SK-N-SH (cell line): ENCODE data around the gene IFNAR1. TPM values are rescaled to one million over a fixed set of nuclear protein-coding genes. Genes with fewer than 3 reads are reported as not detected.

ENCODE experiments used
- CTCF ChIA-PET: fragments of 300-600, 350-600 bp; formaldehyde crosslinking; extraction: SDS; loops from one replicate; lab custom pipeline; 2021; lab: Yijun Ruan, JAX
- POLR2A ChIA-PET: fragments of 350-600 bp; sonication (Branson Sonifier 250); formaldehyde crosslinking; extraction: SDS; loops from one replicate; lab custom pipeline; 2020; ENCODE audit warnings: antibody characterized with exemption, inconsistent platforms; lab: Yijun Ruan, JAX
- DNase-seq: peaks from one replicate; pipeline ENCODE4 v3.0.0; 2012
- H2AFZ ChIP-seq: fragments of 200-600 bp; sonication (generic); 2 replicates; pipeline ENCODE4 v1.8.1; 2016; ENCODE audit warnings: antibody characterized with exemption, mild to moderate bottlenecking, low read depth
- H3F3A ChIP-seq: fragments of 200-600 bp; sonication (generic); replicated peaks from 2 replicates; pipeline ENCODE3; 2016; ENCODE audit warnings: antibody characterized with exemption, mild to moderate bottlenecking; ENCODE audit not compliant: insufficient read depth
- H3K27ac ChIP-seq, 2 experiments: fragments of 200-500 bp in 1 of 2; fragments of 200-600 bp in 1 of 2; sonication (Bioruptor generic) in 1 of 2; sonication (generic), shearing (Covaris generic) in 1 of 2; 2 replicates each; pipeline versions ENCODE4 v1.5.1 to v1.6.1; 2014 to 2016; ENCODE audit warnings: low read depth in 2 of 2, inconsistent platforms in 1 of 2, low read length in 1 of 2, mild to moderate bottlenecking in 1 of 2, mixed read lengths in 1 of 2
- H3K27me3 ChIP-seq: fragments of 200-600 bp; sonication (generic), shearing (Covaris generic); 2 replicates; pipeline ENCODE4 v1.6.1; 2016; ENCODE audit warnings: mixed run types; ENCODE audit not compliant: insufficient read depth
- H3K36me3 ChIP-seq, 2 experiments: fragments of 200-500 bp in 1 of 2; fragments of 200-600 bp in 1 of 2; sonication (Bioruptor generic) in 1 of 2; sonication (generic) in 1 of 2; replicated peaks in 1 of 2; 2 replicates each; pipeline versions ENCODE3 to v1.5.1; 2014 to 2016; ENCODE audit warnings: low read length in 1 of 2, mild to moderate bottlenecking in 1 of 2; ENCODE audit not compliant: insufficient read depth in 2 of 2, control insufficient read depth in 1 of 2
- H3K4me1 ChIP-seq, 2 experiments: fragments of 200-500 bp in 1 of 2; fragments of 200-600 bp in 1 of 2; sonication (Bioruptor generic) in 1 of 2; sonication (generic), shearing (Covaris generic) in 1 of 2; 2 replicates each; pipeline versions ENCODE4 v1.5.1 to v1.6.1; 2014 to 2016; ENCODE audit warnings: low read depth in 1 of 2, low read length in 1 of 2, mixed run types in 1 of 2; ENCODE audit not compliant: insufficient read depth in 2 of 2, control insufficient read depth in 1 of 2
- H3K4me2 ChIP-seq: fragments of 200-600 bp; sonication (generic), shearing (Covaris generic); 2 replicates; pipeline ENCODE4 v1.6.1; 2017; ENCODE audit warnings: mixed run types
- H3K4me3 ChIP-seq, 2 experiments: fragments of 200-500 bp in 1 of 2; fragments of 200-600 bp in 1 of 2; sonication (Bioruptor generic) in 1 of 2; sonication (generic), shearing (Covaris generic) in 1 of 2; 2 replicates each; pipeline versions ENCODE4 v1.5.1 to v1.8.1; 2014 to 2016; ENCODE audit warnings: low read depth in 2 of 2, inconsistent platforms in 1 of 2, low read length in 1 of 2, mild to moderate bottlenecking in 1 of 2, mixed read lengths in 1 of 2, moderate library complexity in 1 of 2
- H3K79me2 ChIP-seq: fragments of 200-600 bp; sonication (generic); 2 replicates; pipeline ENCODE4 v1.8.1; 2017; ENCODE audit warnings: mild to moderate bottlenecking; ENCODE audit not compliant: insufficient read depth
- H3K9ac ChIP-seq: fragments of 200-600 bp; sonication (generic); 2 replicates; pipeline ENCODE4 v1.6.1; 2017; ENCODE audit warnings: mixed run types
- H3K9me2 ChIP-seq: fragments of 200-600 bp; sonication (generic); 2 replicates; pipeline ENCODE4 v1.6.1; 2017; ENCODE audit warnings: mixed run types
- H3K9me3 ChIP-seq: fragments of 200-600 bp; sonication (generic); 2 replicates; pipeline ENCODE4 v1.6.1; 2017; ENCODE audit warnings: mixed run types, mild to moderate bottlenecking, moderate library complexity
- H4K20me1 ChIP-seq: fragments of 200-600 bp; sonication (generic); 2 replicates; pipeline ENCODE4 v1.6.1; 2017; ENCODE audit warnings: mild to moderate bottlenecking, mixed run types; ENCODE audit not compliant: insufficient read depth
- EP300 ChIP-seq, 2 experiments: IDR thresholded peaks; 2 replicates each; pipeline versions ENCODE4 v1.4.0 to v1.6.1; 2012; ENCODE audit warnings: borderline replicate concordance in 1 of 2, low read depth in 1 of 2, low read length in 1 of 2
- FOXJ3 ChIP-seq: sonication (generic); formaldehyde crosslinking; IDR thresholded peaks from 2 replicates; pipeline ENCODE4 v1.5.1; 2020; ENCODE audit warnings: mild to moderate bottlenecking, missing genetic modification reagents
- JUND ChIP-seq: IDR thresholded peaks from 2 replicates; pipeline ENCODE4 v1.4.0; 2012
- NRF1 ChIP-seq: IDR thresholded peaks from 2 replicates; pipeline ENCODE4 v1.6.1; 2012; ENCODE audit warnings: low read depth, mild to moderate bottlenecking, low read length
- RAD21 ChIP-seq: IDR thresholded peaks from 2 replicates; pipeline ENCODE4 v1.6.1; 2012; ENCODE audit warnings: mild to moderate bottlenecking, low read length
- RCOR1 ChIP-seq: fragments of 150-350 bp; IDR thresholded peaks from 2 replicates; pipeline ENCODE4 v1.6.1; 2017; ENCODE audit warnings: antibody characterized with exemption, low read length
- RXRA ChIP-seq: IDR thresholded peaks from 2 replicates; pipeline ENCODE4 v1.4.0; 2012; ENCODE audit warnings: low read depth, mild to moderate bottlenecking, borderline replicate concordance
- SIN3A ChIP-seq: IDR thresholded peaks from 2 replicates; pipeline ENCODE4 v1.6.1; 2012; ENCODE audit warnings: low read depth, mild to moderate bottlenecking, low read length, moderate library complexity, borderline replicate concordance
- SMC3 ChIP-seq: IDR thresholded peaks from 2 replicates; pipeline ENCODE4 v1.6.1; 2012; ENCODE audit warnings: low read depth, low read length, improper control_type of control experiment
- TEAD4 ChIP-seq: IDR thresholded peaks from 2 replicates; pipeline ENCODE4 v1.4.0; 2012; ENCODE audit warnings: mild to moderate bottlenecking, borderline replicate concordance; ENCODE audit not compliant: insufficient read depth
- WGBS: methylation state at CpG from one replicate; pipeline ENCODE4 v1.1.6; 2017; ENCODE audit warnings: low lambda C conversion rate; 5-methylcytosine and 5-hydroxymethylcytosine counted together
- polyA plus RNA-seq, 3 experiments: library from polyadenylated mRNA; depleted of rRNA; stranded (reverse); fragments of >200 nt; gene quantifications; 2 replicates each; pipeline ENCODE4 v1.2.3, GENCODE V29; 2012
- TF ChIP-seq, protein P1 (sequence below): IDR thresholded peaks from 2 replicates; pipeline ENCODE4 v1.4.0; 2012; ENCODE audit warnings: low read depth, borderline replicate concordance
- TF ChIP-seq, protein P2 (sequence below): fragments of 150-350 bp; IDR thresholded peaks from 2 replicates; pipeline ENCODE4 v1.6.1; 2016; ENCODE audit warnings: mild to moderate bottlenecking, low read depth, low read length
- TF ChIP-seq, protein P3 (sequence below): IDR thresholded peaks from 2 replicates; pipeline ENCODE4; 2012
- TF ChIP-seq, protein P4 (sequence below): IDR thresholded peaks from 2 replicates; pipeline ENCODE4 v1.4.0; 2012; ENCODE audit warnings: low read depth

Gene IFNAR1
- polyA plus RNA-seq, 1 of the 3 experiments (the other 2 are of a cell fraction): 12.2 TPM

DNA sequence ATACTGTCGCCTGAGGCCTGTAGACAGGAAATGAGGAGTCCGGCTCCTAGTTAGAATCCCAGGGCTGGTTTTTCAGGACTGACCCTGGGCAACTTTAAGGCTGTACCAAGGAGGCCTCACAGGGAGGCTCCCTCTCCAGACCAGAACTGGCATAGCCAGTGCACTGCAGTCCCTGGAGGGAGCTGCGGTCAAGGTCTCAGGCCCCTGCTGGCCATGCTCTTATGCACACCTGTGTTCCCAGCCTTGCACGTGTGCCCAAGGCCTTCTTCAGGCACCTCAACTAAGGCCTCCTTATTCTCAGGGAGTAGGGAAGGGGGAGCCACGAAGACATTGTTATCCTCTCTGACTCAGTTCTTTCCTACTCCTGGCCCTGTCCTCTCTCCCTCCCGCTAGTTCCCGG lies 22.0 kb upstream of the IFNAR1 start:
- Histone ChIP-seq H3K36me3 (no peaks in the 10 kb centered on the region), H3K4me1 (peaks cover 0 to 23% of the 10 kb centered on the region in 2 experiments; a peak in 2 of 4 replicates), H3K4me2 (no peak overlapping the region), H3K27ac (no peak overlapping the region), H3K9me2 (no peaks in the 10 kb centered on the region), H3F3A (no peaks in the 10 kb centered on the region), H4K20me1 (no peaks in the 10 kb centered on the region)
- POLR2A ChIA-PET: no interaction called here
- CTCF ChIA-PET: interaction anchor here (0.6 kb wide), 1 partner anchor 23 kb away, joined by 3 read pairs; no protein-coding TSS in a partner anchor
- WGBS: 88% methylated on average over 5 of the region's 7 CpGs
- TF ChIP-seq FOXJ3 (CRISPR knock-in tag) (no peak), SMC3 (no peak), RXRA (no peak), SIN3A (no peak), RAD21 (no peak)
- TF ChIP-seq, protein P1, sequence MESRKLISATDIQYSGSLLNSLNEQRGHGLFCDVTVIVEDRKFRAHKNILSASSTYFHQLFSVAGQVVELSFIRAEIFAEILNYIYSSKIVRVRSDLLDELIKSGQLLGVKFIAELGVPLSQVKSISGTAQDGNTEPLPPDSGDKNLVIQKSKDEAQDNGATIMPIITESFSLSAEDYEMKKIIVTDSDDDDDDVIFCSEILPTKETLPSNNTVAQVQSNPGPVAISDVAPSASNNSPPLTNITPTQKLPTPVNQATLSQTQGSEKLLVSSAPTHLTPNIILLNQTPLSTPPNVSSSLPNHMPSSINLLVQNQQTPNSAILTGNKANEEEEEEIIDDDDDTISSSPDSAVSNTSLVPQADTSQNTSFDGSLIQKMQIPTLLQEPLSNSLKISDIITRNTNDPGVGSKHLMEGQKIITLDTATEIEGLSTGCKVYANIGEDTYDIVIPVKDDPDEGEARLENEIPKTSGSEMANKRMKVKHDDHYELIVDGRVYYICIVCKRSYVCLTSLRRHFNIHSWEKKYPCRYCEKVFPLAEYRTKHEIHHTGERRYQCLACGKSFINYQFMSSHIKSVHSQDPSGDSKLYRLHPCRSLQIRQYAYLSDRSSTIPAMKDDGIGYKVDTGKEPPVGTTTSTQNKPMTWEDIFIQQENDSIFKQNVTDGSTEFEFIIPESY: no peak
- TF ChIP-seq, protein P2, sequence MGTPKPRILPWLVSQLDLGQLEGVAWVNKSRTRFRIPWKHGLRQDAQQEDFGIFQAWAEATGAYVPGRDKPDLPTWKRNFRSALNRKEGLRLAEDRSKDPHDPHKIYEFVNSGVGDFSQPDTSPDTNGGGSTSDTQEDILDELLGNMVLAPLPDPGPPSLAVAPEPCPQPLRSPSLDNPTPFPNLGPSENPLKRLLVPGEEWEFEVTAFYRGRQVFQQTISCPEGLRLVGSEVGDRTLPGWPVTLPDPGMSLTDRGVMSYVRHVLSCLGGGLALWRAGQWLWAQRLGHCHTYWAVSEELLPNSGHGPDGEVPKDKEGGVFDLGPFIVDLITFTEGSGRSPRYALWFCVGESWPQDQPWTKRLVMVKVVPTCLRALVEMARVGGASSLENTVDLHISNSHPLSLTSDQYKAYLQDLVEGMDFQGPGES: no peak
- TF ChIP-seq, all 33 proteins: peak for 0
- Histone ChIP-seq H3K9me3 (no peaks in the 10 kb centered on the region), H3K4me3 (no peak overlapping the region), H3K9ac (no peak overlapping the region), H3K27me3 (no peaks in the 10 kb centered on the region), H2AFZ (no peak overlapping the region), H3K79me2 (no peaks in the 10 kb centered on the region)
- DNase-seq: no peak

DNA sequence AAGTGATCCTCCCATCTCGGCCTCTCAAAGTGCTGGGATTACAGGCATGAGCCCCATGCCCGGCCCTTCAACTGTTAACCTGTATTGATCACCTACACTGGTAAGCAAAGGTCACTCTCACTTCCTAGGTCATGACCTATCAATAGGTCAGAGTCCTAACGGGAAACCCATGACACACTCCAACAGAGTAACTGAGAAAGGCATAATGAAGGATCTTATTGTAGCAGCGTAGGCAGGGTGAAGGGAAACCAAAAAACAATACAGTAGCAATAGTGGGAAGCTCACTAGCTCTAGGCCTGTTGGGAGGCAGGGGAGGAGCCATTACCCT lies 19.5 kb upstream of the IFNAR1 start:
- CTCF ChIA-PET: no interaction called here
- no peak for DNase-seq
- H3K4me3 ChIP-seq: no peak overlapping the region

DNA sequence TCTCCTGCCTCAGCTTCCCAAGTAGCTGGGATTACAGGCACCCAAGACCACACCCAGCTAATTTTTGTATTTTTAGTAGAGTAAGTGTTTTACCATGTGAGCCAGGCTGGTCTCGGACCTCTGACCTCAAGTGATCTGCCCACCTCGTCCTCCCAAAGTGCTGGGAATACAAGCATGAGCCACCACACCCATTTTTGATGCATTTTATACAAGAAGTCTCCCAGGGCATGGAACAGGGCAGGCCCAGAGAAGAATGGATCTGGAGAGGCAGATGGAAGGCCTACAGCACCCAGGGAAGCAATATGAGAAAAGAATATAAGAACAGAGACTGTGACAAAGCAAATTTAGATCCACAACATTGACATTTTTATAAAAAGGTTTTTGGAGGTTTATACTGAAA lies 18.8 kb upstream of the IFNAR1 start:
- no peaks in the 10 kb centered on the region for H3K79me2 ChIP-seq
- H3K4me3 ChIP-seq: no peak overlapping the region
- no peaks in the 10 kb centered on the region for H3K27me3 ChIP-seq
- H3K9ac ChIP-seq: no peak overlapping the region
- no peak overlapping the region for H3K4me2 ChIP-seq
- ChIA-PET POLR2A (no interaction called here), CTCF (no interaction called here)
- no peak overlapping the region for H3K27ac ChIP-seq
- no peaks in the 10 kb centered on the region for H3K9me3 ChIP-seq
- no peak for DNase-seq
- no peaks in the 10 kb centered on the region for H3K36me3 ChIP-seq
- no peaks in the 10 kb centered on the region for H3K9me2 ChIP-seq
- no peaks in the 10 kb centered on the region for H4K20me1 ChIP-seq
- 54% methylated on average over 2 of the region's 2 CpGs for WGBS
- H3K4me1 ChIP-seq: peaks cover 0 to 22% of the 10 kb centered on the region in 2 experiments; a peak in 2 of 4 replicates
- H2AFZ ChIP-seq: no peak overlapping the region
- H3F3A ChIP-seq: no peaks in the 10 kb centered on the region
- TF ChIP-seq RXRA: no peak
- no peak for TF ChIP-seq TEAD4
- no peak for TF ChIP-seq NRF1
- no peak for TF ChIP-seq EP300 (IDR thresholded peaks at IDR 0.05; ENCODE audit: borderline replicate concordance in 1 of 2, low read depth in 1 of 2, low read length in 1 of 2)
- TF ChIP-seq JUND: no peak
- no peak for TF ChIP-seq FOXJ3 (CRISPR knock-in tag)
- TF ChIP-seq RCOR1: no peak
- TF ChIP-seq, protein P3, sequence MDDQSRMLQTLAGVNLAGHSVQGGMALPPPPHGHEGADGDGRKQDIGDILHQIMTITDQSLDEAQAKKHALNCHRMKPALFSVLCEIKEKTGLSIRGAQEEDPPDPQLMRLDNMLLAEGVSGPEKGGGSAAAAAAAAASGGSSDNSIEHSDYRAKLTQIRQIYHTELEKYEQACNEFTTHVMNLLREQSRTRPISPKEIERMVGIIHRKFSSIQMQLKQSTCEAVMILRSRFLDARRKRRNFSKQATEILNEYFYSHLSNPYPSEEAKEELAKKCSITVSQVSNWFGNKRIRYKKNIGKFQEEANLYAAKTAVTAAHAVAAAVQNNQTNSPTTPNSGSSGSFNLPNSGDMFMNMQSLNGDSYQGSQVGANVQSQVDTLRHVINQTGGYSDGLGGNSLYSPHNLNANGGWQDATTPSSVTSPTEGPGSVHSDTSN: no peak
- TF ChIP-seq, protein P2: no peak
- TF ChIP-seq, protein P4, sequence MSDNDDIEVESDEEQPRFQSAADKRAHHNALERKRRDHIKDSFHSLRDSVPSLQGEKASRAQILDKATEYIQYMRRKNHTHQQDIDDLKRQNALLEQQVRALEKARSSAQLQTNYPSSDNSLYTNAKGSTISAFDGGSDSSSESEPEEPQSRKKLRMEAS: no peak

More for the DNA sequence above, 19.5 kb upstream of the IFNAR1 start:
- H2AFZ ChIP-seq: no peak overlapping the region
- no peaks in the 10 kb centered on the region for H3K9me2 ChIP-seq
- H3K4me2 ChIP-seq: no peak overlapping the region
- POLR2A ChIA-PET: no interaction called here
- H3K4me1 ChIP-seq: peaks cover 0 to 26% of the 10 kb centered on the region in 2 experiments; a peak in 2 of 4 replicates
- H3K9me3 ChIP-seq: no peaks in the 10 kb centered on the region
- H3K27ac ChIP-seq: no peak overlapping the region
- H3K36me3 ChIP-seq: no peaks in the 10 kb centered on the region
- no peak overlapping the region for H3K9ac ChIP-seq
- no peaks in the 10 kb centered on the region for H4K20me1 ChIP-seq
- H3K27me3 ChIP-seq: no peaks in the 10 kb centered on the region
- H3F3A ChIP-seq: no peaks in the 10 kb centered on the region
- no peak for TF ChIP-seq RXRA
- TF ChIP-seq TEAD4: no peak
- TF ChIP-seq, all 33 proteins: peak for 0
- H3K79me2 ChIP-seq: no peaks in the 10 kb centered on the region
- WGBS: 57% methylated on average over 4 of the region's 4 CpGs
